HEK293T (cell line): ENCODE data around the gene CTNNA3.

ENCODE experiments used
- CTCF ChIA-PET: fragments of 350-600 bp; formaldehyde crosslinking; extraction: SDS; loops from one replicate; lab custom pipeline; 2021; ENCODE audit warnings: antibody characterized with exemption, inconsistent platforms; lab: Yijun Ruan, JAX
- POLR2A ChIA-PET: fragments of 350-600 bp; formaldehyde crosslinking; extraction: SDS; loops from one replicate; lab custom pipeline; 2020; ENCODE audit warnings: antibody characterized with exemption, inconsistent platforms; lab: Yijun Ruan, JAX
- DNase-seq: peaks from one replicate; pipeline ENCODE4 v3.0.0; 2012; ENCODE audit warnings: mixed read lengths; ENCODE audit errors: extremely low spot score
- ARNT ChIP-seq: fragments of 450-650 bp; IDR thresholded peaks from 2 replicates; pipeline ENCODE4 v1.6.1; 2017; ENCODE audit warnings: mild to moderate bottlenecking
- BHLHE40 ChIP-seq: fragments of 450-650 bp; IDR thresholded peaks from 2 replicates; pipeline ENCODE4 v1.6.1; 2016; ENCODE audit warnings: mild to moderate bottlenecking, moderate library complexity, borderline replicate concordance
- CTBP1 ChIP-seq: fragments of 450-650 bp; IDR thresholded peaks from 2 replicates; pipeline ENCODE4 v1.6.1; 2016; ENCODE audit warnings: borderline replicate concordance
- ELF4 ChIP-seq: fragments of 450-650 bp; IDR thresholded peaks from 2 replicates; pipeline ENCODE4 v1.6.1; 2017; ENCODE audit warnings: antibody characterized with exemption
- FOXA1 ChIP-seq: fragments of 450-650 bp; IDR thresholded peaks from 2 replicates; pipeline ENCODE4 v1.6.1; 2016; ENCODE audit warnings: mild to moderate bottlenecking
- FOXK2 ChIP-seq: fragments of 450-650 bp; IDR thresholded peaks from 2 replicates; pipeline ENCODE4 v1.6.1; 2016; ENCODE audit warnings: mild to moderate bottlenecking
- FOXM1 ChIP-seq: fragments of 450-650 bp; IDR thresholded peaks from 2 replicates; pipeline ENCODE4 v1.6.1; 2017; ENCODE audit warnings: mild to moderate bottlenecking, borderline replicate concordance
- HDGF ChIP-seq: fragments of 450-650 bp; IDR thresholded peaks from 2 replicates; pipeline ENCODE4 v1.6.1; 2017; ENCODE audit warnings: antibody characterized with exemption, borderline replicate concordance
- L3MBTL2 ChIP-seq: fragments of 450-650 bp; conservative IDR thresholded peaks from 2 replicates; pipeline ENCODE4 v1.6.1; 2016; ENCODE audit warnings: mild to moderate bottlenecking
- LEF1 ChIP-seq: fragments of 450-650 bp; IDR thresholded peaks from 2 replicates; pipeline ENCODE4 v1.6.1; 2017; ENCODE audit warnings: mild to moderate bottlenecking, borderline replicate concordance
- NFRKB ChIP-seq: fragments of 450-650 bp; IDR thresholded peaks from 2 replicates; pipeline ENCODE4 v1.6.1; 2016; ENCODE audit warnings: mild to moderate bottlenecking, moderate library complexity
- PKNOX1 ChIP-seq: fragments of 450-650 bp; IDR thresholded peaks from 2 replicates; pipeline ENCODE4 v1.6.1; 2016
- SP1 ChIP-seq: fragments of 450-650 bp; IDR thresholded peaks from 2 replicates; pipeline ENCODE4 v1.6.1; 2017
- SUZ12 ChIP-seq: fragments of 450-650 bp; IDR thresholded peaks from 2 replicates; pipeline ENCODE4 v1.6.1; 2016; ENCODE audit warnings: mild to moderate bottlenecking
- TARDBP ChIP-seq: fragments of 450-650 bp; IDR thresholded peaks from 2 replicates; pipeline ENCODE4 v1.6.1; 2016
- ZNF384 ChIP-seq: fragments of 450-650 bp; IDR thresholded peaks from 2 replicates; pipeline ENCODE4 v1.6.1; 2016

CTNNA3 gene

DNA sequence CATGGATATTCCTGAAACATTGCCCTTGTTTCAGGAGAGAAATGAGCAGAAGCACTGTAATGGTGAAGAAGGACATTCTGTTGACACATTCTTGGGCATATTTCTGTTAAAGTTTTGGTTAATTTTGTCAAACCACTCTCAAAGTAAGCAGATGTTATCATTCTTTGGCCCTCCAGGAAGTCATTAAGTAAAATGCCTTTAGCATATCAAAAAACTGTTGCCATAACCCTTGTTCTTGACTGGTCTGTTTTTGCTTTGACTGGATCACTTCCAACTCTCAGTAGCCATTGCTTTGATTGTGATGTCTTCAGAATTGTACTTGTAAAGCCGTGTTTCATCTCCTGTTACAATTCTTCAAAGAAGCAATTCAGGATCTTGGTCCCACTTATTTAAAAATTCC, 1174.5 kb downstream of the CTNNA3 start:
- no peak for TF ChIP-seq ELF4
- TF ChIP-seq SUZ12, result no peak
- TF ChIP-seq HDGF, result no peak
- TF ChIP-seq TARDBP, result no peak
- no peak for TF ChIP-seq NFRKB
- TF ChIP-seq FOXA1, result no peak
- no peak for TF ChIP-seq LEF1
- TF ChIP-seq L3MBTL2, result no peak
- no peak for TF ChIP-seq BHLHE40
- TF ChIP-seq FOXK2, result no peak
- TF ChIP-seq CTBP1, result no peak
- TF ChIP-seq PKNOX1, result no peak

GRCh38 chr10:66519616-66520015, 1176.4 kb downstream of the CTNNA3 start:
- ChIA-PET POLR2A (no interaction called here), CTCF (no interaction called here)
- DNase-seq, result no peak
- no peak for TF ChIP-seq FOXA1
- TF ChIP-seq HDGF, result no peak
- TF ChIP-seq PKNOX1, result no peak

More for the DNA sequence above, 1174.5 kb downstream of the CTNNA3 start:
- POLR2A ChIA-PET, result no interaction called here
- CTCF ChIA-PET, result no interaction called here
- no peak for DNase-seq

DNA sequence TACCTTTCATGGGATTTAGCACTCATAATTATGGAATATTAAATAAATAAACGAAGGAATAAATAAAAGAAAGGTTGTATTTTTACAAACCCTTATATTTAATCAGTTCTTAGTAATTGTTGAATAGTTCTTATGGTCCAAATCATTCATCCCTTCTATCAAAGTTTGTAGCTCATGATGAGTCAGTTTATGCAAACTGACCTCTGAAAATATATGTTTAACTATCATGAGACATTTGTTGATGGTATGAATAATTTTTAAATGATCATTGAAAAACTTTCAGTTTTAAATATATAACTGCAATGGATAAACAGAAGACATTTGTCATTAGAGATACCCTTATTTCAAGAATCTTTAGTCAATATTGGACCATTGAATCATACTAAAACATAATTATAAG, 1181.3 kb downstream of the CTNNA3 start:
- no peak for TF ChIP-seq ELF4
- TF ChIP-seq BHLHE40, result no peak
- TF ChIP-seq ZNF384, result no peak
- TF ChIP-seq HDGF, result no peak
- no peak for TF ChIP-seq ARNT
- no peak for TF ChIP-seq CTBP1
- no peak for TF ChIP-seq PKNOX1
- TF ChIP-seq FOXK2, result no peak
- TF ChIP-seq SUZ12, result no peak
- TF ChIP-seq L3MBTL2, result no peak
- TF ChIP-seq TARDBP, result no peak
- TF ChIP-seq FOXA1, result no peak
- no peak for TF ChIP-seq NFRKB
- TF ChIP-seq SP1, result no peak
- TF ChIP-seq FOXM1, result no peak
- ChIA-PET CTCF (no interaction called here), POLR2A (no interaction called here)

DNA sequence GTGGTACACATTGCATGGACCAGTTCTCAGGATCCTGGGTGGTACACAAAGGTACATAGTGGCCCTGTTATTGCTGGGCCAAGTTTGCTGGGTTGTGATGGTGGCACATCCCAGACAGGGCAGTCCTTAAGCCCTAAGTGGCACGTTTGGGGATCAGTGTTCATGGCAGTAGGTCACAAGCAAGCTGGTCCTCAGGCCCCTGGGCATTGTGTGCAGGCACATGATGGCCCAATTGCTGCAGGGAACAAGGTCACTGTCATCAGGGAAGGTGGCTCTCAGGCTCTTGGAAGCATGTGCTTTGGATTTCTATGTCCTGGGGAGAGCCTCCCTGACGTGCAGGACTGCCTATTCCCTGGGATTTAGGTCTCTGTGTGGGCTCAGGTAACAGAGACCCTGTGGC, 1182.5 kb downstream of the CTNNA3 start:
- ChIA-PET POLR2A (no interaction called here), CTCF (no interaction called here)
- no peak for DNase-seq
- no peak for TF ChIP-seq ZNF384
- no peak for TF ChIP-seq FOXM1
- TF ChIP-seq NFRKB, result no peak
- no peak for TF ChIP-seq FOXK2
- TF ChIP-seq BHLHE40, result no peak
- TF ChIP-seq ELF4, result no peak
- TF ChIP-seq SP1, result no peak
- TF ChIP-seq TARDBP, result no peak
- TF ChIP-seq ARNT, result no peak
- no peak for TF ChIP-seq LEF1
- TF ChIP-seq SUZ12, result no peak
- TF ChIP-seq FOXA1, result no peak
- TF ChIP-seq L3MBTL2, result no peak
- no peak for TF ChIP-seq CTBP1
- no peak for TF ChIP-seq HDGF
- TF ChIP-seq PKNOX1, result no peak

More for the DNA sequence above, 1181.3 kb downstream of the CTNNA3 start:
- no peak for DNase-seq

DNA sequence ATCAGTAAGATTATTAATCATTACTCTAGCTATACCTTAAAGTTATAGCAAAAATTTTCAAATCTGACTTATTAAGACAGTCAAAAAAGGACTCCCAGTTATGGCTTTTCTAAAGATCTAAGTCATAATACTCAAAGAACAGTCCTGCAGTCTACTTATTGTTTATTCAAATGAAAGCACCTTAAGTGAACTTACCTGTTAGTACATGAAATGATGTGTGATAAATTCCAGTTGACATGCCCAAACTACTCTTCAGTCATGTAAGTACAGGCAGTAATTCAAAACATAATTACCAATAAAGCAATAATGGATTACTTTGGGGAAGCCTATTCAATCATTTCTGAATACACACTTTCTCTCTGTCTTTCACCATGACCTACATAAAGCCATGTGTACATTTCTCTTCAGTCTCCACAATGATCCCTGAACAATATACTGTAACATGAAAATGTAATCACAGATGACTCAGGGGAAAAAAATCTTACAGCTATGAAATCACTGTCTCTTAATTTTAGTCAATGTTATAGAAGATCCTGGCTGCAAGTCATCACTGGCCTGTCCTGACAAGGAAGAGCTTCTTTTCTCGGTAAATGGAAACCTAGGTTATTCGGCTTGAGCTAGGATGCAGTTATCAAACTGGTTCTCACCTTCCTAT, 1190.9 kb downstream of the CTNNA3 start:
- CTCF ChIA-PET, result interaction anchor here (0.6 kb wide), 1 partner anchor 11 kb away, joined by 4 read pairs; no protein-coding TSS in a partner anchor
- POLR2A ChIA-PET, result no interaction called here
- no peak for TF ChIP-seq SP1
- TF ChIP-seq L3MBTL2, result no peak
- TF ChIP-seq ZNF384, result no peak
- no peak for TF ChIP-seq HDGF
- no peak for TF ChIP-seq FOXM1
- TF ChIP-seq PKNOX1, result no peak
- TF ChIP-seq ELF4, result no peak
- TF ChIP-seq FOXA1, result no peak
- no peak for TF ChIP-seq TARDBP
- TF ChIP-seq NFRKB, result no peak
- no peak for TF ChIP-seq LEF1
- TF ChIP-seq SUZ12, result no peak
- TF ChIP-seq FOXK2, result no peak
- no peak for TF ChIP-seq ARNT
- no peak for TF ChIP-seq BHLHE40
- TF ChIP-seq CTBP1, result no peak
- no peak for DNase-seq
